ENCODE data around the gene KANSL1. TPM values are rescaled to one million over a fixed set of nuclear protein-coding genes. Genes with fewer than 3 reads are reported as not detected.

KANSL1 gene
- total and polyA plus RNA-seq, 10 of the 15 experiments (the other 5 are each of a cell fraction or from before 2014, with no cell fraction given) = 4.7 to 60.6 (median 28.0) TPM

DNA sequence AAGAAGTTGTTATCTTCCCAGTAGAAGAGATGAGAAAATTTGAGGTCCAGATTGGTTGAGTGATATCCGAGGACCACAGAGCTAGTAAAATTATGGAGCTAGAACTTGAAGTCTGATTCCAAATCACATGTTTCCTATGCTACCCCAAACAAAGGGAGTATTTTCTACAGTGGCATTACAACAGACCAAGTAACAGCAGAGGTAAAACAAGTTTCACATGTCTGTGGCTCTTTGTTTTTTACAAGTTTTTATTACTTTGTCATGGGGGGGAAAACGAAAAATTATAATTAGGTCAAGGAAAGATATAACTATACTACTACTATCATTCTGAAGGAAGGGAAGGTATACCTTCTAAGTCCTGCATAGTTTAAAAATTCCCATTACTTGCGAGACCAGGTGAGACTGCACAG, 49.4 kb downstream of the KANSL1 start (continued):
- TF ChIP-seq, protein P1, sequence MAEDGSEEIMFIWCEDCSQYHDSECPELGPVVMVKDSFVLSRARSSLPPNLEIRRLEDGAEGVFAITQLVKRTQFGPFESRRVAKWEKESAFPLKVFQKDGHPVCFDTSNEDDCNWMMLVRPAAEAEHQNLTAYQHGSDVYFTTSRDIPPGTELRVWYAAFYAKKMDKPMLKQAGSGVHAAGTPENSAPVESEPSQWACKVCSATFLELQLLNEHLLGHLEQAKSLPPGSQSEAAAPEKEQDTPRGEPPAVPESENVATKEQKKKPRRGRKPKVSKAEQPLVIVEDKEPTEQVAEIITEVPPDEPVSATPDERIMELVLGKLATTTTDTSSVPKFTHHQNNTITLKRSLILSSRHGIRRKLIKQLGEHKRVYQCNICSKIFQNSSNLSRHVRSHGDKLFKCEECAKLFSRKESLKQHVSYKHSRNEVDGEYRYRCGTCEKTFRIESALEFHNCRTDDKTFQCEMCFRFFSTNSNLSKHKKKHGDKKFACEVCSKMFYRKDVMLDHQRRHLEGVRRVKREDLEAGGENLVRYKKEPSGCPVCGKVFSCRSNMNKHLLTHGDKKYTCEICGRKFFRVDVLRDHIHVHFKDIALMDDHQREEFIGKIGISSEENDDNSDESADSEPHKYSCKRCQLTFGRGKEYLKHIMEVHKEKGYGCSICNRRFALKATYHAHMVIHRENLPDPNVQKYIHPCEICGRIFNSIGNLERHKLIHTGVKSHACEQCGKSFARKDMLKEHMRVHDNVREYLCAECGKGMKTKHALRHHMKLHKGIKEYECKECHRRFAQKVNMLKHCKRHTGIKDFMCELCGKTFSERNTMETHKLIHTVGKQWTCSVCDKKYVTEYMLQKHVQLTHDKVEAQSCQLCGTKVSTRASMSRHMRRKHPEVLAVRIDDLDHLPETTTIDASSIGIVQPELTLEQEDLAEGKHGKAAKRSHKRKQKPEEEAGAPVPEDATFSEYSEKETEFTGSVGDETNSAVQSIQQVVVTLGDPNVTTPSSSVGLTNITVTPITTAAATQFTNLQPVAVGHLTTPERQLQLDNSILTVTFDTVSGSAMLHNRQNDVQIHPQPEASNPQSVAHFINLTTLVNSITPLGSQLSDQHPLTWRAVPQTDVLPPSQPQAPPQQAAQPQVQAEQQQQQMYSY (CRISPR knock-in tag; IDR thresholded peaks at IDR 0.05) = no peak
- no peak; the same call in 1 of the 2 replicates for TF ChIP-seq NR2F1 (conservative IDR thresholded peaks at IDR 0.05)
- no peak for TF ChIP-seq TCF12 (IDR thresholded peaks at IDR 0.05; ENCODE audit: low read depth, low read length)
- TF ChIP-seq HSF1 (IDR thresholded peaks at IDR 0.05; ENCODE audit: low read depth, low read length) = no peak
- no peak for TF ChIP-seq CHD1 (IDR thresholded peaks at IDR 0.05; ENCODE audit: low read depth, low read length)
- no peak for TF ChIP-seq POLR2AphosphoS5 (IDR thresholded peaks at IDR 0.05; ENCODE audit: low read length)
- TF ChIP-seq RFX5 (IDR thresholded peaks at IDR 0.05; ENCODE audit: low read depth, low read length) = 0 out of 2 replicates have a peak, but pooled peaks have one; percentile 27
- TF ChIP-seq ZNF274 (IDR thresholded peaks at IDR 0.05; ENCODE audit: insufficient read depth, insufficient read length) = no peak
- no peak for TF ChIP-seq SMAD1 (IDR thresholded peaks at IDR 0.05; ENCODE audit: low read depth, partially characterized antibody)
- no peak for TF ChIP-seq REST (IDR thresholded peaks at IDR 0.05; ENCODE audit: low read depth, low read length)
- TF ChIP-seq HDAC2 (IDR thresholded peaks at IDR 0.05) = no peak
- TF ChIP-seq, protein P2, sequence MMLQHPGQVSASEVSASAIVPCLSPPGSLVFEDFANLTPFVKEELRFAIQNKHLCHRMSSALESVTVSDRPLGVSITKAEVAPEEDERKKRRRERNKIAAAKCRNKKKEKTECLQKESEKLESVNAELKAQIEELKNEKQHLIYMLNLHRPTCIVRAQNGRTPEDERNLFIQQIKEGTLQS (IDR thresholded peaks at IDR 0.05; ENCODE audit: borderline replicate concordance, extremely low read depth, low read depth, low read length) = no peak
- no peak for TF ChIP-seq IRF4 (IDR thresholded peaks at IDR 0.05; ENCODE audit: low read depth, low read length)
- TF ChIP-seq BHLHE40 (IDR thresholded peaks at IDR 0.05; ENCODE audit: borderline replicate concordance in 1 of 2, low read depth in 2 of 2, low read length in 1 of 2) = peak; percentile 1 to 19; a peak in 2 of 4 replicates
- TF ChIP-seq SRF (IDR thresholded peaks at IDR 0.05; ENCODE audit: low read depth in 2 of 2, low read length in 2 of 2) = no peak
- TF ChIP-seq NRF1 (conservative IDR thresholded peaks at IDR 0.05; ENCODE audit: low read depth, low read length) = no peak
- TF ChIP-seq, protein P3, sequence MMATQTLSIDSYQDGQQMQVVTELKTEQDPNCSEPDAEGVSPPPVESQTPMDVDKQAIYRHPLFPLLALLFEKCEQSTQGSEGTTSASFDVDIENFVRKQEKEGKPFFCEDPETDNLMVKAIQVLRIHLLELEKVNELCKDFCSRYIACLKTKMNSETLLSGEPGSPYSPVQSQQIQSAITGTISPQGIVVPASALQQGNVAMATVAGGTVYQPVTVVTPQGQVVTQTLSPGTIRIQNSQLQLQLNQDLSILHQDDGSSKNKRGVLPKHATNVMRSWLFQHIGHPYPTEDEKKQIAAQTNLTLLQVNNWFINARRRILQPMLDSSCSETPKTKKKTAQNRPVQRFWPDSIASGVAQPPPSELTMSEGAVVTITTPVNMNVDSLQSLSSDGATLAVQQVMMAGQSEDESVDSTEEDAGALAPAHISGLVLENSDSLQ (IDR thresholded peaks at IDR 0.05) = peak; percentile 5; the same call in 1 of the 2 replicates
